DND-41 (cell line): Measurements from ENCODE around the gene MRS2.
A peak's percentile ranks its signal among the peaks of the same experiment; 100 is the strongest.

Experiments used
- ATAC-seq: fragments of 200-7000 bp; cut with Tn5 transposase; 3 replicates; pipeline ENCODE4 v1.9.1; 2021; ENCODE audit warnings: low read depth; ENCODE audit not compliant: insufficient read depth
- DNase-seq: peaks from one replicate; pipeline ENCODE4 v3.0.0-alpha.2; 2020
- H2AFZ ChIP-seq: 2 replicates; pipeline ENCODE4 v1.6.0; 2012; ENCODE audit warnings: low read depth, low read length
- H3K27ac ChIP-seq: 2 replicates; pipeline ENCODE4 v1.5.1; 2012; ENCODE audit warnings: low read length, inconsistent platforms
- H3K27me3 ChIP-seq: fragments of 200-600 bp; sonication (generic); 2 replicates; pipeline ENCODE4 v1.6.0; 2012; ENCODE audit warnings: low read length, mild to moderate bottlenecking, inconsistent platforms; ENCODE audit not compliant: insufficient read depth, poor library complexity
- H3K36me3 ChIP-seq: 2 replicates; pipeline ENCODE4 v1.5.1; 2012; ENCODE audit warnings: low read length, inconsistent platforms; ENCODE audit not compliant: insufficient read depth
- H3K4me1 ChIP-seq: 2 replicates; pipeline ENCODE4 v1.5.1; 2012; ENCODE audit warnings: mild to moderate bottlenecking, low read length; ENCODE audit not compliant: insufficient read depth
- H3K4me2 ChIP-seq: 2 replicates; pipeline ENCODE4 v1.6.0; 2012; ENCODE audit warnings: mild to moderate bottlenecking, moderate library complexity, low read length, inconsistent platforms; ENCODE audit not compliant: insufficient read depth
- H3K4me3 ChIP-seq, 2 experiments: fragments of 200-600 bp in 1 of 2; shearing (Covaris generic) in 1 of 2; 2 replicates each; pipeline ENCODE4 v1.5.1; 2012 to 2016; ENCODE audit warnings: inconsistent platforms in 2 of 2, low read length in 2 of 2, mild to moderate bottlenecking in 2 of 2, low read depth in 1 of 2, moderate library complexity in 1 of 2
- H3K79me2 ChIP-seq: 2 replicates; pipeline ENCODE4 v1.6.0; 2012; ENCODE audit warnings: low read length, inconsistent platforms; ENCODE audit not compliant: insufficient read depth
- H3K9ac ChIP-seq: 2 replicates; pipeline ENCODE4 v1.6.0; 2012; ENCODE audit warnings: low read depth, mild to moderate bottlenecking, inconsistent platforms, low read length, moderate library complexity
- H3K9me3 ChIP-seq: 2 replicates; pipeline ENCODE4 v1.5.1; 2012; ENCODE audit warnings: low read length, moderate library complexity, mild to moderate bottlenecking, inconsistent platforms; ENCODE audit not compliant: insufficient read depth, severe bottlenecking
- H4K20me1 ChIP-seq: 2 replicates; pipeline ENCODE4 v1.6.0; 2012; ENCODE audit warnings: low read length; ENCODE audit not compliant: insufficient read depth
- EZH2 ChIP-seq: IDR thresholded peaks from 3 replicates; pipeline ENCODE4 v1.6.1; 2012; ENCODE audit warnings: borderline replicate concordance, low read depth, mild to moderate bottlenecking, moderate library complexity, low read length, inconsistent platforms; ENCODE audit not compliant: severe bottlenecking
- TF ChIP-seq, protein P1 (sequence below): IDR thresholded peaks from 2 replicates; pipeline ENCODE4 v1.5.1; 2012; ENCODE audit warnings: borderline replicate concordance, low read length, moderate library complexity, mild to moderate bottlenecking; ENCODE audit not compliant: poor library complexity, severe bottlenecking; ENCODE audit errors: extremely low read depth

MRS2 gene

DNA sequence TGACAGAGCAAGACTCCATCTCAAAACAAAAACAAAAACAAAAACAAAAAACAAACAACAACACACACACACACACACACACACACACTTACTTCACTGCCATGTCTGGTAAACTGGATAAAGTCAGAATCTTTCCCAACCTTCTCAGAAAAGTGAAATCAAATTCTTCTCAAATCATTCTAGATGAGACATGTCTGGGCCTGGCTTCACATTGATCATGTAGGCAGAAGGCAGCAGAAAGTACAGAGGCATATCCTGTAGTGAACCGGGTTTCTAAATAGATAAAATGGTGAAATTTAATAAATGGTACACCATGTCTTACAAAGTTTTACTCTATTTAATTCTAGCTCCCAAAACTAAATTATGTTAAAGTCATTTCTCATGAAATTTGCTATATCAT is 14.9 kb upstream of the MRS2 start:
- no peaks in the 10 kb centered on the region for H3K4me1 ChIP-seq
- DNase-seq (no peak), ATAC-seq (no peak)
- no peak overlapping the region for H3K4me2 ChIP-seq
- TF ChIP-seq, protein P1, sequence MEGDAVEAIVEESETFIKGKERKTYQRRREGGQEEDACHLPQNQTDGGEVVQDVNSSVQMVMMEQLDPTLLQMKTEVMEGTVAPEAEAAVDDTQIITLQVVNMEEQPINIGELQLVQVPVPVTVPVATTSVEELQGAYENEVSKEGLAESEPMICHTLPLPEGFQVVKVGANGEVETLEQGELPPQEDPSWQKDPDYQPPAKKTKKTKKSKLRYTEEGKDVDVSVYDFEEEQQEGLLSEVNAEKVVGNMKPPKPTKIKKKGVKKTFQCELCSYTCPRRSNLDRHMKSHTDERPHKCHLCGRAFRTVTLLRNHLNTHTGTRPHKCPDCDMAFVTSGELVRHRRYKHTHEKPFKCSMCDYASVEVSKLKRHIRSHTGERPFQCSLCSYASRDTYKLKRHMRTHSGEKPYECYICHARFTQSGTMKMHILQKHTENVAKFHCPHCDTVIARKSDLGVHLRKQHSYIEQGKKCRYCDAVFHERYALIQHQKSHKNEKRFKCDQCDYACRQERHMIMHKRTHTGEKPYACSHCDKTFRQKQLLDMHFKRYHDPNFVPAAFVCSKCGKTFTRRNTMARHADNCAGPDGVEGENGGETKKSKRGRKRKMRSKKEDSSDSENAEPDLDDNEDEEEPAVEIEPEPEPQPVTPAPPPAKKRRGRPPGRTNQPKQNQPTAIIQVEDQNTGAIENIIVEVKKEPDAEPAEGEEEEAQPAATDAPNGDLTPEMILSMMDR: no peak
- TF ChIP-seq EZH2: no peak
- no peaks in the 10 kb centered on the region for H3K9me3 ChIP-seq
- no peaks in the 10 kb centered on the region for H3K36me3 ChIP-seq
- no peaks in the 10 kb centered on the region for H4K20me1 ChIP-seq
- no peaks in the 10 kb centered on the region for H3K27me3 ChIP-seq
- no peak overlapping the region for H3K4me3 ChIP-seq
- no peak overlapping the region for H3K9ac ChIP-seq
- H3K79me2 ChIP-seq: no peaks in the 10 kb centered on the region
- no peak overlapping the region for H2AFZ ChIP-seq
- no peak overlapping the region for H3K27ac ChIP-seq

DNA sequence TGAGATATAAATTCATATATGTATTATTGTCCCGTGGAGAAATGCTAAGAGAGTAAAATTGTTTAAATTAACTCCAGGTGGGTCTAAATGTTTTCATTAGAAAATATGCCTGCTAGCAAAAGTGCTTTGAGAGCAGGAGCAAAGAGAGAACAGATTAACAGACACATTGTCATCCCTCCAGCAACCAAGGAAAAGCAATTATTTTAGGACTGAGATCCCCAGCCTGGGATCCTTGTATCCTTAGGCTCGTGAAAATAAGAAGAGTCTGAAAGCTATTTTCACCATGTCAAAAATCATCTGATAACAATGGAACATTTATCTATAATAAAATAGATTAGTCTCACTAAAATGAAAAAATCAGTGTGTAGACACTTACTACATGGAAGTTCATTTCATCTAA is 11.5 kb upstream of the MRS2 start:
- Histone ChIP-seq H3K4me2 (no peak overlapping the region), H3K9ac (no peak overlapping the region), H4K20me1 (no peaks in the 10 kb centered on the region), H3K9me3 (peaks cover under 1% of the 10 kb centered on the region), H3K4me3 (no peak overlapping the region), H2AFZ (no peak overlapping the region), H3K79me2 (no peaks in the 10 kb centered on the region), H3K27me3 (peaks cover 4% of the 10 kb centered on the region), H3K36me3 (no peaks in the 10 kb centered on the region), H3K27ac (no peak overlapping the region), H3K4me1 (no peaks in the 10 kb centered on the region)
- DNase-seq (no peak), ATAC-seq (no peak)
- TF ChIP-seq, protein P1: no peak
- TF ChIP-seq EZH2: no peak

DNA sequence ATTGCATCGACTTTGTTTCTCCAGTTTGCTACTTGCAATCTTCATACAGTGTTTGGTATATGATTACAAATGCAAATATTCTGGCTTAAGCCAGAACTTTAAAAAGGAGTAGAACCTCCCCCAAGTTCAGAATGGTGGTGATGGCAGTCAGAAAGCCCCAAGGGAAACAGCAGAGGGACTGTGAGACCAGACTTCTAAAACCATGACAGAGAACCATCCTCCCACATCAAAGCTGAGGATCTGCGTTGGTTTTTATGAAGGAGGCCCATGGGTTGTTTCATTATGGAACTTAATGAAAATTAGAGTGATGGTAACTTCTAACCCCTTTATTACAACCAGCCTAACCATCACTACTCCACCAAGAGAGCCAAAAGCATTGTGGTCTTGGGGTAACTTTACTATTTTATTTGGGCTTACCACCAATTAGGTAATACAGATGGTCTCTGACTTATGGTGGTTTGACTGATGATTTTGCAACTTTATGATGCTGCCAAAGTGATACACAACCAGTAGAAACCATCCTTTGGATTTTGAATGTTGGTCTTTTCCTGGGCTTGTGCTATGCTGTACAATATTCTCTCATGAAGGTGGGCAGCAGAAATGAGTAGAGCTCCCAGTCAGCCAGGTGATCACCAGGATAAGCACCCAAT is 10.9 kb upstream of the MRS2 start:
- H3K4me2 ChIP-seq: no peak overlapping the region
- H3K27ac ChIP-seq: no peak overlapping the region
- no peaks in the 10 kb centered on the region for H3K4me1 ChIP-seq
- no peaks in the 10 kb centered on the region for H4K20me1 ChIP-seq
- H3K36me3 ChIP-seq: no peaks in the 10 kb centered on the region
- TF ChIP-seq, protein P1: no peak
- TF ChIP-seq EZH2: no peak
- H3K27me3 ChIP-seq: peaks cover 4% of the 10 kb centered on the region
- no peaks in the 10 kb centered on the region for H3K79me2 ChIP-seq
- peak; percentile 15 for DNase-seq
- no peak overlapping the region for H3K9ac ChIP-seq
- H3K4me3 ChIP-seq: no peak overlapping the region
- no peak overlapping the region for H2AFZ ChIP-seq
- peak; percentile 72 for ATAC-seq
- peaks cover 7% of the 10 kb centered on the region for H3K9me3 ChIP-seq
